ENCODE measurements around the gene ZFHX3.

Gene ZFHX3

DNA sequence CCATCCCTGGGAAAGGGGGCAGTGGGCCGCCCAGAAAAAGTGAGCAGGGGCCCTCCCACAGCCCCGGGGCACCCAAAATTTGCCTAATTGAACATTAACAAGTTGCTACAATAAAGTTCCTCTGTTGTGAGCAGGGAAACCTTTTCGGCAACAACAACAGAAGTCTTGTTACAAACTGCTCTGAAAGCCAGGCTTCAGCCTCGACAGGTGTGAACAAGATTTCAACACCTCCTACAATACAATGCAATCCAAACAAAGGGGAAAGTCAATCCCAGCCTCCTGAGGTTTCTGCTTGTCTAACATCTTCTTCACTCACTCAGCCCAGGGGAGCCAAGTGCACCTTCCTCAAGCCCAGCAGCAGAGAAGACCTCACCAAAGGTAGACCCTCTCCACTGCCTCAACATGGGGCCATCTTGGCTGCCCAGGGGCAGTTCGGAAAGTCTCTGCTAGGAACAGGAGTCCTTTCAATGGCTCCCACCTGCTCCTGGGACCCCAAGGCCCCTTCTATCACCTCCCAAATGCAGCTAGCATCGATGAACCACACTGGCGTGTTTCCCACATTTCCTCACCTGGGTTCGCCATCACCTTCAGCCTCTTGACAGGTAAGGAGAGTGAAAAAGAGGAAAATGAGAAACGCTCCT lies 19.1 kb downstream of the ZFHX3 start:
- in situ Hi-C loops (cut with HindIII; ENCODE audit: low sequenced_read_pairs), result no loop called here
- no peak for TF ChIP-seq CTCF (IDR thresholded peaks at IDR 0.05; ENCODE audit: low read depth, low read length, missing control alignments)
- no peak overlapping the region for H3K4me3 ChIP-seq (ENCODE audit: low read depth, low read length)
- DNase-seq (ENCODE audit: low read depth), result no peak

DNA sequence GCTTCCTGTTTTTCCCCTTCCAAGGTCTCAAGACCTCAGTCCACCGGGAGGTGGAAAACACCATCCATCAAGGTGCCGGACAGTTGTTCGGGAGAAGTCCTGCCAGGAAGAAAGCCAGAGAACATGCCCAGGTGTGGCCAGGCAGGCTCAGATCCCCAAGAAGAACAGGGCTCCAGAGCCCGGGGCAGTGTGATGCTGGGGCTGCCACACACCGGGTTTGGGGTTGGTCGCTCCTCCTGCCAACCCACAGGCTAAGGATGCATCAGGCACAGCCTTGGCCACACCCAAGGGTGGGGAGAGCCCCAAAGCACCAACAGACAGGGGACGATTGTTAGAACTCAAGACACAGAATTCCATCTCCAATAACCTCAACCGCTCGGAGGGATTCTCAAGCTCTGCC lies 19.7 kb downstream of the ZFHX3 start:
- in situ Hi-C loops (cut with HindIII; ENCODE audit: low sequenced_read_pairs), result no loop called here
- H3K4me3 ChIP-seq (ENCODE audit: low read depth, low read length), result no peak overlapping the region
- no peak for DNase-seq (ENCODE audit: low read depth)
- no peak for TF ChIP-seq CTCF (IDR thresholded peaks at IDR 0.05; ENCODE audit: low read depth, low read length, missing control alignments)

- no peak overlapping the region for H3K4me3 ChIP-seq (ENCODE audit: low read depth, low read length)
- TF ChIP-seq CTCF (IDR thresholded peaks at IDR 0.05; ENCODE audit: low read depth, low read length, missing control alignments), result no peak
- DNase-seq (ENCODE audit: low read depth), result no peak
- in situ Hi-C loops (cut with HindIII; ENCODE audit: low sequenced_read_pairs), result no loop called here
Observed at GRCh38 chr16:73027685-73028111, 20.2 kb downstream of the ZFHX3 start.

DNA sequence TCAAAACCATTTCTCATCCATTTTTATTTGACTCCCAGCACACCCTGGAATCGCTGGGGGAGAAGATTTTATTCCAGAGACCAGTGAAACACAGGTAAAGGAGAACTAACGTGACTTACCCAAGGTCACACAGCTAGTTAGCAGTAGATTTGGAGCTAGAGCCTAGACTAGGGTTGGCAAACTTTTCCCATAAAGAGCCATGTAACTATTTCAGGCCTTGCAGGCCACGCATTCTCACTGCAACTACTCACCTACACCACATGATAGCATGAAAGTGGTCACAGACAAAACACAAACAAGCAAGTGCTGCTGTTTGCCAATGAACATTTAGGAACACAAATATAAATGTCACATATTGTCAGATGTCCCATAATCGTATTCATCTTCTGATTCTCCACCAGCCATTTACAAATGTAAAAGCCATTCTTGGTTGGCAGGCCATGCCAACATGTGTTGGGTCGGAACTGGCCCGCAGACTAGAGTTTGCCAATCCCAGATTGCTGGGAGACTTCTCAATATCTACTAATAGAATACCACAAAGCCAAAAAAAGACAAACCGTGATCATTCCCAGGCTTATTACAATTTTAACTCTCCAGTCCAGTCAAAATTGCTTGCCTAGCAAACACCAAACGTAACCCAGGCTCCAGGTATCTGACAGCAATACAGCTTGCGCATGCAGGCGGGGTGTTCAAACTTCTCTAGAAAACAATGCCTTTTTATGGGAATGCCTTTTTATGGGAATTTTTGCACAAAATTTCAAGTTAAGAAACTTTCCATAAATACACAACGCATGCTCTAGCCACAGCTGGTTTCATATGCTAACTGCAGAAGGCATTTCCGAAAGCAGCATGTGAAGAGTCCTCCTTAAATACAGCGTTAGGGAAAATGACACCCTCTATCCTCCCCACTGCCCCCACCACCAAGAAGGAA lies 20.9 kb downstream of the ZFHX3 start:
- in situ Hi-C loops (cut with HindIII; ENCODE audit: low sequenced_read_pairs), result no loop called here
- TF ChIP-seq CTCF (IDR thresholded peaks at IDR 0.05; ENCODE audit: low read depth, low read length, missing control alignments), result no peak
- H3K4me3 ChIP-seq (ENCODE audit: low read depth, low read length), result no peak overlapping the region
- no peak for DNase-seq (ENCODE audit: low read depth)

- in situ Hi-C loops (cut with HindIII; ENCODE audit: low sequenced_read_pairs), result no loop called here
- no peak for DNase-seq (ENCODE audit: low read depth)
- no peak overlapping the region for H3K4me3 ChIP-seq (ENCODE audit: low read depth, low read length)
- TF ChIP-seq CTCF (IDR thresholded peaks at IDR 0.05; ENCODE audit: low read depth, low read length, missing control alignments), result no peak
Observed at GRCh38 chr16:73025856-73026210, 22.1 kb downstream of the ZFHX3 start.

DNA sequence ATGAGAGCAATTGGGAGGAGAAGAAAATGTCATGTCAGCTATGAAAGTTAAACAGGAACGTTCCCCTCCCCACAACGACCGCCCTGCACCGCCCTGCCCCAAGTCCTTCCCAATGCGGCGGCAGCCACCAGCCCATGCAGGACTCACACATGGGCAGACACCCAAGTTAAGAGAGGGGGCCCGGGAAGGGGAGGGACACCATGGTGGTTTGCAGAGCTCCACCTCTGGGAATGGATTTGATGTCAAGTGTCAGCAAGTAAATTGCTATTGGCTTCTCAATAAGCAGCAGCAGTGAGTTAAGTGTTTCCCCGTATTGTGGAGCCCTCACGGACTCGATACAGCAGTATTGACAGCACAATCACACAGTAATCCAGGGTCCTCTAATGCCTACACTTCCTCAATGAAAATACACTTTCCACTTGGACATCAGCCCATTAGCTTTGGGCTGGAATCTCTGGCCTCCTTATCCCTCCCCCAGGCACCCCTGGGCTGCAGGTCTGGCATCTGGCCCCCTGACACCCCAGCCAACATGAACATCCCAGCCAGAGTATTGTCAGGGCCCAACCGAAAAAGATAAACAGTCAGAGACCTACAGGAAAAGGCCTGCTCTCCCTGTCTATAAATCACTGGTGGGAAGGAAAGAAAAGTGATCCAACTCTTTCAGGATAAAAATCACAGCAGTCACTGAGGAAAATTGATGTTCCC lies 22.6 kb downstream of the ZFHX3 start:
- H3K4me3 ChIP-seq (ENCODE audit: low read depth, low read length), result no peak overlapping the region
- no peak for TF ChIP-seq CTCF (IDR thresholded peaks at IDR 0.05; ENCODE audit: low read depth, low read length, missing control alignments)
- no peak for DNase-seq (ENCODE audit: low read depth)
- in situ Hi-C loops (cut with HindIII; ENCODE audit: low sequenced_read_pairs), result no loop called here

Measured in astrocyte of the cerebellum (primary cell).